DMS114 treated with DMSO at 0.1 percent for 48 hours (cell line): ENCODE measurements around the gene DCUN1D3.
"Not testable (repeated sequence)": the region's sequence is repeated elsewhere in the genome, so short reads cannot be mapped to it uniquely, and the experiment has no call there.

Source experiments
- DNase-seq: peaks from one replicate; lab custom pipeline; 2025; ENCODE audit not compliant: unreplicated experiment; lab: John Stamatoyannopoulos, UW

The DCUN1D3 gene

DNA sequence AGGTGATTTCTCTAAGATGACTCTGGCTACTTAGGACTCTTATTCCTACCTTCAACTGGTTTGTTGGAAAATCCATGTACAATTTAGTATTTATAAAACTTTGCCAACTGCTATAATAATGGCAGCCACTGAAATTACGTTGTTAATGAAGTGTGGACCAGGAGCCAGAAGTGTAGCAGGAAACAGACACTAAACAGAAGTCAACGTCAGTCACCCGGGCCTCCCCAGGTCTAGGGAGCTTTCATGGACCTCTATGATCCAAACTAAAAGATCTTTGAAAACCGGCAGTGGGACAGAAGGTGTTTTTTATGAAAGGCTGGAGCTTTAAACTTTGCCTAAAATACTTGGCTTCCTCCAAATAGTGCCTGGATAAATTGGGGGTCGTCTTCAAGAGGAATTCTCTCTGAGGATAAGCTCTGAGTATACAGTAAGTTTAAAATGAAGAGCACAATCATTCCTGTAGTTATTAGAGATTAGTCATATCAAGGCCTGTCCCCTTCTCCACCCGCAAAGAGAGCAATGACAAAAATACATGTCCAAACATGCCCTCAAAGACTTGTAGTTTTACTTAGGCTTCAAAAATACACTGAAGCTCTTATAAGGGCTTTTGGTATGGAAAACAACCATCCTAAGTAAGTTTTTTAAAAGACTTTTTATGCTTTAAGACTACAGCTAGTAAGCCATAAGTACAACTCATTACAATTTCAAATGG, 34.6 kb downstream of the DCUN1D3 start:
- DNase-seq, result no peak

DNA sequence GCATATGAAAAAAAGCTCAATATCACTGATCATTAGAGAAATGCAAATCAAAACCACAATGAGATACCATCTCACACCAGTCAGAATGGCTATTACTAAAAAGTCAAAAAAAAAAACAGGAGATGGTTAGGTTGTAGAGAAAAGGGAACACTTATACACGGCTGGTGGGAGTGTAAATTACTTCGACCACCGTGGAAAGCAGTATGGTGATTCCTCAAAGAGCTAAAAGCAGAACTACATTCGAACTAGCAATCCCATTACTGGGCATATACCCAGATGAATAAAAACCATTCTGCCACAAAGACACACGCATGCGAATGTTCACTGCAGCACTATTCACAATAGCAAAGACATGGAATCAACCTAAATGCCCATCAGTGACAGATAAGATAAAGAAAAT, 35.8 kb downstream of the DCUN1D3 start:
- DNase-seq, result not testable (repeated sequence)

DNA sequence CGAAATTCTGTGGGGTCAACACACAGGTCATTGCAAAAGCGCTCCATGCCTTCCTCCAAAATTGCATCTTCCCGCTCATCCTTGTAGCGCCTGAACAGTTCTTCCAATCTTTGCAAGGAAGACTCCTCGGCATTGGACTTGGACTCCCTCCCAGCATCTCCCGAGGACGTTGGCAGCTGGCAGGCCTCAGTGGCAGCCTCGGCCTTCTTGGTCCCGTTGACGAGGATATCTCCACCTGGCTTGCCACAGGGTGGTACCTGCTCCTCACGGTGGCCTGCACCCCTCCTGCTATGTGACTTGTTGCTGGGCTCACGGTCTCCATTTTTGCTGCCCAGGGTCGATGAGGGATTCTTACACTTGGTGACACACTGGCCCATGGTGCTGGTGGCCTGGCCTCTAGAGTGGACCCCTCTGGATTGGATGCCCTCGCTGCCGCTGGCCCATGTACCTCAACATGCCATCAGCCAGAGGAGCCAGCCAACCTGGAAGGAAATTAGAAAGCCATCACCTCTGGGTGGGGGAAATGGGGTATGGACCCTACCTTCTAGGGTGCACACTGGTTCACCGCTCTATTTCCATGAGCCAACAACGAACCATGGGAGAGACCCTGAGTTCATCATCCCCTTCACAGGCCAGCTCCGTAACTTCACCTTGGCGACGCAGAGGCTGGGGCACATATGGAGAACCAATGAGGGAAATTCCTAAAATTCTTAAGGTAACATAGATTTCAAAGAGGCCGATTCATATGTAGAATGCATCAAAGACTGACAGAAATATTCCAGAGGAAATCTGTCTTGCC, 37.8 kb downstream of the DCUN1D3 start:
- no peak for DNase-seq

DNA sequence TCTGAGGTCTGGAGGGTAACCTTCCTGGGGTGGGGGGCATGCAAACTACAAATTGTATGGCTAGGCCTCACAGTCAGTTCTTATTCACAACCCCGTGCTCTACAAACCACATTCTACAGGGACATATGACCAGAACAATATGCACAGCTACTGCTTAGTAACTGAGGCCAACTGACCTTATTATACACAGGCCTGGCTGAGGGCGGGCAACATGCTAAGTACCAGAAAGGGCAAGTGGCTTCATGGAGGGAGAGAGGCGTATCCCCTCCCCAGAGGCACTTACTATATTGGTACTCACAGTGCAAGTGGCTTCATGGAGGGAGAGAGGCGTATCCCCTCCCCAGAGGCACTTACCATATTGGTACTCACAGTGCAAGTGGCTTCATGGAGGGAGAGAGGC, 39.2 kb downstream of the DCUN1D3 start:
- DNase-seq, result not testable (repeated sequence)

DNA sequence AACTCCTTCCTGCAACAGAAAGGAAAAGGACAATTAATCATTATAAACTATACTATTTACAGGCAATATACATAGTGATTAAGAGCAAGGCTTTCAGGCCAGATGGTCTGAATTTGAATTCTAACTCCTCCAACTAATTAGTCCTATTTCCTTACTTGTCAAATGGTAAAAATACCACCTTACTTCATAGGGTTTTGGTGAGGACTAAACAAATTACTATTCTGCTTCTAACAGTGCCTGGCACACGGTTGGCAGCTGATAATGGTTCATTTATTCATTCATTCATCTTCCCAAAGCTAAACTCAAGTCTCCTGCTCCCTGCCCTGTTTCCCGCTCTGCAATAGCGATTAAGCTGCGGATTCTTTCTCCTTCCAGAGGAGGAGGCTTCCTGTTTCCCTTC, 39.8 kb downstream of the DCUN1D3 start:
- no peak for DNase-seq

DNA sequence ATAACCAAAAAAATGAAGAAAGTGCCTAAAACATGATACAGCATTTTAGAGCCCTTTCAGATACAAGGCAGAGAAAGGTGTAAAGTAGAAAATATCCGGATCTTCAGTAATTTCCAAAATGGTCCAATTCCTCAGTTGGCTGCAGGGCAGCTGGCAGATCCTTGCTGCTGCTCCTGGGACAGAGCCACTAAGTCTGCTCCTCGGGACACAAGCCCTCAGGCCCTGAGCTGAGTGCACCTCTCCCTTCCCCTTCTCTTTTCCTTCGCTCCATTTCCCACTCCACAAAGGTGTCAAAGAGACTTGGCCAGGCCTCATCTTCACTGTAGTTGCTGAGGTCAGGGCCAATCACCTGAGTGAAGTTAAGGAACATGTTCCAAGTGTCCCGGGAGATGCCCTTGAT, 40.5 kb downstream of the DCUN1D3 start:
- DNase-seq, result no peak

DNA sequence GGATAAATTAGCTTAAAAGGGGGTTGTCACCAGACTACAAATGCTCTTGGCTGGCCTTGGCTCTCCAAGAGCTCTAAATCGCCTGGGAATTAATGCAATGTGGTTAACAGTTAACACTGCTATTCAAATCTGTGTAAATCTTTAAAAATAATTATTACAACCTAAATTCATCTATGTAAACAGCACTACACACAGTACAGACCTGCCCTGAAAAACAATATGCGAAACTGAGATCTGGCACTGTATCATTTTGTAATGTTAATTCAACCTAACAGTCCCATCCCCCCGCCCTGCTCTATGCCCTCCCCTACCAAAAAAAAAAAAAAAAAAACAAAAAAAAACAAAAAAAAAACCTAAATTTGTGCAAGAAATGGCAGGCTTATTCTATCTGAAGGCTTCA, 40.9 kb downstream of the DCUN1D3 start:
- DNase-seq, result no peak

DNA sequence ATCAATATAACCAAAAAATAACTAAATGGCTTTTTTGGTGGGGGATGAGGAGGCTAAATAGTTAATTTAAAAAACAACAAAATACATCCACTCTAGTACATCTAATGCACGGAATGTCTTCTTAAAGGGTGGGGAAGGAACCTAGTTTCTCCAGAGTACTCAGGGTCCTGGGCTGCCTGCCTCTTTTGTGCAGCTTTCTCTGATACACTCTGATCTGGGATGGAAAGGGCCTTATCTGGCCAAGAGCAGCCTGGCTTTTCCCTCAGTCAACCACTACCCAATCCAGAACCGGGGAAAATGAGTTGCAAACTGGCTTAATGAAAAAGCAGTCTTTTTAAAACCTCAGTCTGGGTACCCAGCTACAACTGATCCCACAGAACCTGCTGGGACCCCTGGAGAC, 42.9 kb downstream of the DCUN1D3 start:
- no peak for DNase-seq

DNA sequence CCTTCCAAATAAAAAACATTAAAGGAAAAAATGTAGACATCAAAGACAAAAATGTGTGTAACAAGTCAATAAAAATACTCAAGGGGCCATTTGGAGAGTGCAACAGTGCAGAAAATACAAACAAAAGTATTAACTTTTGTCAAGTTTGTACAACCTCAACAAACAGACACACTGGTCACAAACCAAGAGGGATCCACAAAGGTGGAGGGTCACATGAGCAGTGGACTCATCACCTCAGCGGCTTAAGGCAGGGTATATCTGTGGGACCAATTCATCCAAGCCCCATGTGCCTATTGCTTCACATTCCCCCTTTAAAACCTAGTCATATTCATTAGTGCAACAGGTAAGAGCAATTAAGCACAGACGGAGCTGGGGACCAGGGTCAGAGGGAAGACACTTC, 45.2 kb downstream of the DCUN1D3 start:
- DNase-seq, result no peak

DNA sequence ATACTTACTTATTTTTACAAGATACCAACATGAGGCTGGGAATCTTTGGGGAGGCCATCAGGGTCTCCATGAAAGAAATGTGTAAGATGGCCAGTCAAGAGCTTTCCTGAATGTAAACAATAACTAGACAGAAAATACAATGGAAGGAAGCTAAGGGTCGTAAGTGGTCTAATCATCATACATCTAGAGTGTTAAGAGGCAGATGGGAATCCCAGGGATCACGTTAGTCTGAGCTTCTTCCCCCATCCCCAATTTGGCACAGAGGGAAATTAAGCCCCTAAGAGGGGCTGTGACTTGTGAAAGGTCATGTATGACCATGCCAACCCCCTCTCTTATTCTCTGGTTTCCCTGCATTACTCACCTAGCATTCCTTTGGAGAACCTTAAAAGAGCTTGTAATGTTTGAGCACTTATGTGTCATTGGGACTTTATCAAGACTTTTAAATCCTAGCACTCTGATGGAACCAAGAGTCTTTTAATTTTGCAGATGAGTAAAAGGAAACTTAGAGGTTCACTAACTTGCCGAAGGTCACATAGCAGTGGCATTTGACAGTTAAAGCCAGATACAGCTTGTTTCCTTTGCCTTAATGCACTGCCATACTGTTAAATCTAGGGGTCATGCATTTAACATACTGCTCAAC, 46.1 kb downstream of the DCUN1D3 start:
- DNase-seq, result no peak

DNA sequence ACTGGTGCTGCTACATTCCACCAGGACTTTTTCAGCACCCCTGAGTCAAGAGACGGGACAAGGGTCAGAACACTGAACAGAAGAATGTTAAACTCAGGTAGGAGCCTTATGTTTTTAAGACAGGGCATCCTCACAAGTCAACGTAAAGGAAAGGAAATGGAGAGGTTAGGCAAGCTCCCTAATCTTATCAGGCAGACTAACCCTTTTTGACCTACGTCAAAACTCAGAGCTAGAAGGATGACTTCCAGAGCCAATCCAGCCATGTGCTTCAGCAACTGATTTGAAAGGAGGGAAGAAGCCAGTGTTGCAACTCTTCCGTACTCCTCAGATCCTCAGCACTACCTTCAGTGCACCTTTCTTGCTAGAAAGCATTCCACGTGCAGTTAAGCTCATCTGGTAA, 47.0 kb downstream of the DCUN1D3 start:
- no peak for DNase-seq

DNA sequence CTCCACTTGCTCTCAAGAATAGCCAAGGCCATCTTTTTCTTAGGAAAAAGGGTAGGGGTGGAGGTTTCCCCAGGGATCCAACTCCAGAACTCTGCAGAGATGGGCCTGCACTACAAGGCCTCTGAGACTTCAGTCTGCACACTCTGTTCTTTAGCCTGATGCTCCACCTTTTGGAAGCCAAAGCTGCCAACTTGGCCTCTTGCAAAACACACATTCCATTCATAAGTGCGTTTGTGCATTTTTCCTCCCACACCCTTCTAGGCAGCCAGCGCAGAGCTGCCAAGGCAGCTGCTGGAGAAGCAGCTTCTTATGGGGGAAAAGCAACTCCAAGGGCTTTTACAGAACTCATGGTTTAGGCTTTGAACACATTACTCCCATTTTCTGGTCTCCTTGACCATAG, 48.6 kb downstream of the DCUN1D3 start:
- no peak for DNase-seq

DNA sequence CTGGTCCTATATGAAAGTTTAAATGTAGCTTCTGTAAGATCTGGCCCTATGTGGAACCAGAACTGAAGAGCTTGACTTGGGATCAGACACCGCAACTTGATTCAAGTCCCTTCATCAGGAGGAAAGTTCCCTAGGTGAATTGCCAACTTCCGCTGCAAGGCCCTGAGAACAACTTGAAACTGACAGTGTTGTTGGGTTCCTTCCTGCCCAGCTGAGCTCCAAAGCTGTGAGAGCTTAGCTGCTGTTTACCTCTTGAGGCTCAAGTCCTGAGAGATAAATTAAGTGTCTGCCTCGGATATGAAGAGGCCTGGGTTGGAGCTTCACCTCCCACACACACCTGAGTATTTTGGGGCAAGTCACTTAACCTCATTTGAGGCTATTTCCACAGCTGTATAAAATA, 49.2 kb downstream of the DCUN1D3 start:
- no peak for DNase-seq

DNA sequence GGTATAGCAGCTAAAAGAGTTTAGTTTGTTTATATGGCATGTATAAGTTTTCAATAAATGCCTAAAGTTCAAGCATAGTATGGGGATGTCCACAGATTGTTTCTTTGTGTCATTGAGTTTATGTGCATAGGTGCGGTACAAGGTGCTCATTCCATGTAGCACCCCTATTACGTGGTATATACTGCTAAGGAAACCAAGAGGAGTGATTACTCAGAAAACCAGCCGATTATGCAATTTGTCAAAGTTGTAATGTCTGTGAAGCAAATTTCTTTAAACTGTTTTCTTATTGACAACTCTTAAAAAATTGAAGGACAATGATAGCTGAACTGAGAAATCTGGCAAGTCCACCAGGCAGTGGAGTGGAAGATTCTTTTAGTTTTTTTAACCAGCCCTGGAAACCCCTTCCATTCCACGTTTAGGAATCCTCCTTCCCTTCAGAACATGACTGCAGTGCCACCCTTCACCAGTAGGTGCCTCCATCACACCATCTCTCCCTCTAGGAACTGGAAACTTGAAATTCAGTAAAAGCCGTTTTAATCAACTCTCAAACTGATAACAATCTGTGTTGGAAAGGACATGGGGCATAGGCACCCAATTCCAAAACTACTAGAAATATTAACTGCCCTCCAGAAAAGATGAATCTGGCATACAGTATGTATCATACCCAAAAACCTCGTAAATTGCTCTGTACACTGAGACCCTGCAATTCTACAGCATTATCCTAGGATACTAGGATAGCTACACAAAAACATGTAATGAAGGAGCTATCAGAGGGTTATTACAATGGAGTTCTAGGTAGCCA, 50.4 kb downstream of the DCUN1D3 start:
- DNase-seq, result peak; percentile 28

DNA sequence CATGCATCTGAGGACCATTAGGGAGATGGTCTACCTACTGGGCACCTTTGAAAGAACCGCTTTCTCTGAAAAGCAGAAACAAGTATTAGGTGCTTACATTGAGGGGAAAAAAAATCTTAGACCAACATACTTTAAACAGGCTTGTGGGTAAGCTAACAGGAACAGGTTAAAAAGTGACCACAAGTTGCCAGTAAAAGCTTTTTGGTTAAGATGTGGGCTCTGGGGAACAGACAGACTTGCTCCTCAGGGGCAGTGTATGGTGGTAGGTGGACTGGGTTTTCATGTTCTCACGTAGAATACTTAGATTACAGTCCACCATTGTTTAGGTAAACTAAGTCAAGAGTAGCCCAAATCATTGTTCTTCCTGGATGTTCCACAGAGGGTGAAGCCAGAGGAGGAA, 52.6 kb downstream of the DCUN1D3 start:
- DNase-seq, result no peak

DNA sequence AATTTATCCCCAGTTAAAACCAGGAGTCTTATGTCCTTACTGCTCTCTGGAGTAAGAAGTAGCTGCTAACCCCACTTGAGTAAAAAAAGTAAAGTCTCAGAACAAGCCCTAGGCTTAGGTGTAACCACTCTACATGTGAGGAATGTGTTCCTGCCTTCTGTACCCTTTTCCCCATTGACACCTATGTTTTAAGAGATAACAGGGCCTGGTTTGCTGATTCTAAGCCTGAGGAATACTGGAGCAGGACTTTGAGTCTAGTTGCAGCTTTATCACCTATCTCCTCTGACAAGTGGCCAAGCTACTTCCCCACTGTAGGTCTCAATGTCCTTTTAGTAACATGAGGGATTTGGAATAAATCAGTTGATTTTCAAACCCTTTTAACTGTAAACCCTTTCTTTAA, 53.6 kb downstream of the DCUN1D3 start:
- DNase-seq, result no peak

DNA sequence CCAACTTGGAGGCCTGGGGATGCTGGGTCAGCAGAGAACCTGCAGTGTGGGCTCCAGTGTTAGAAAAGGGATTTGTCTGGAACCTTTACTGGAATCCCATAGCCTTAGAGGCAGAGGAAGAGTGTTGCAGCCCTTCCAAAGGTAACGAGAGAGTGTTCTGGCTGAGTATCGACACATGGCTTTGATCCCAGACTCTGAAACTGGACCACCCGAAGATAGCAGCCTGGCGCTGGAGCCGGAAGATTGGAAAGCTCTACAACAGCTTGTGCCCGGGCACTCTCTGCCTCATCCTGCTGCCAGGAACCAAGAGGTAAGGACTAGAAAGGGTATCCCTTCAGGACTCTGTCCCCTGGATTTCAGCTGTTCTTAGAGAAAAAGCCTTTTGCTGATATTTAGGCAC, 54.1 kb downstream of the DCUN1D3 start:
- DNase-seq, result no peak

DNA sequence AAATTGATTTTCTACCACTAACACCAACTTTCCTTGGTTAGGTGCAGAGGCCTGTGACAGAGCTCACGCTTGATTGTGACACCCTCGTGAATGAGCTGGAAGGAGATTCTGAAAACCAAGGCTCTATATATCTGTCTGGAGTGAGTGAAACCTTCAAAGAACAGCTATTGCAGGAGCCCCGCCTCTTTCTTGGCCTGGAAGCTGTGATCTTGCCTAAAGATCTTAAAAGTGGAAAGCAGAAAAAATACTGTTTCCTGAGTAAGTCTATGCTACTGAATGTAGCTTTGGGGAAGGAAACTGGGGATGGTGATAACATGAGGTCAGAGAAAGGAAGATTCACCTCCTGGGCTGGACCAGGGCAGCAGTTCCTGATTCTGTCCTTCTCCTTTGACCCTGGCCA, 55.6 kb downstream of the DCUN1D3 start:
- no peak for DNase-seq

DNA sequence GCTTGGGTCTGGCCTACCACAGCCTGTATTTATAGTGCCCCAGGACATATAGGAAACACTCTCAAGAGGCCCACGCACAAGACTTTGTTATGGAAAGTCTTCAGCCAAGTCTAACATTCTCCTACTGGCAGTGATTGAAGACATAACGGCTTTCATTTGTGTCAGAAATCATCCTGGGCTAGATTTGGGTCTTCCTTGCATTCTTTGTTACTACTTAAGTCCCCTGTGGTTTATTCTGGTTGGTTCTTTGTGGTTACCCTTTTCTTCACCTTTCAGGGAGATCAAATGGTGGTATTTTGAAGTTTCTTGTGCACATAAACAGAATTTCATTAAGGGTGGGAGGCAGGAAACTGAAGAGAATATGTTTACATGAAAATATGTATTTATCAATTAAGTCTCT, 56.1 kb downstream of the DCUN1D3 start:
- DNase-seq, result no peak

DNA sequence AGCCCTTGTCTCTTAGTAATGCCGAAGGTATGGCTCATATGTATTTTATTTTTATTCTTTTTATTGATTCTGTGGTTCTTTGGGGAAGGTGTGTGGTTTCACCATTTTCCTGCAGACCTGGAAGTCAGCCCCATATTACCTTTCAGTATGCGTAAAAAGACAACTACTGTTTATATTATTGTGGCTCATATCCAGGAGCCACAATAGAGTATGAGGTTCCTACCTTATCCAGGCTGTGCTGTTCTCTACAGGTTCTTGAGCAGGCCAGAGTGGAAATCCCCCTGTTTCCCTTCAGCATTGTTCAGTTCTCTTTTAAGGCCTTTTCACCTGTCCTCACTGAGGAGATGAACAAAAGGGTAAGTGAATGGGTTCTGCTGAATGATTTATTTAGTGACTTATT, 60.7 kb downstream of the DCUN1D3 start:
- DNase-seq, result no peak

DNA sequence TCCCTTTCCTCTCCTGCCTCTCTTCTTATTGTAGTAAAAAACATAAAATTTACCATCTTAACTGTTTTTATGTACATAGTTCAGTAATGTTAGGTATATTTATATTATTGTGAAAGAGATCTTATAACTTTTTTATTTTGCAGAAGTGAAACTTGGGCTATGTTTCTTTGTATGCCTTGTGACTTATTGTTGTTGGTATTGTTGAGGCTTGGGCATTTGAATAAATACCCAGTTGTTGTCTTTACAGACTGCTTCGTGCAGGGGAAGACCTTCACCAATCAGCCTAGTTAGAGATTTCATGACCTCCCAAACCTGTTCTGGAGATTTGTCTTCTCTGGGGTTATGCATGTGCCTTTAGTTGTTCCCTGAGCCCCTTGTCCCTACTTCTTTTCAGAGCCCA, 61.9 kb downstream of the DCUN1D3 start:
- DNase-seq, result no peak
